Right lobe of liver (tissue), 6 donors: ENCODE results near the gene RCAN1. TPM values are rescaled to one million over a fixed set of nuclear protein-coding genes. Genes with fewer than 3 reads are reported as not detected.
"Not testable (repeated sequence)": the region's sequence is repeated elsewhere in the genome, so short reads cannot be mapped to it uniquely, and the experiment has no call there.

Experiments used
- ATAC-seq, 4 donors: fragments of 200-7000 bp; cut with Tn5 transposase; one replicate each; pipeline ENCODE4 v1.9.1; 2020; ENCODE audit warnings: mild to moderate bottlenecking in 4 of 4, moderate library complexity in 4 of 4
- DNase-seq, 3 donors: peaks; one replicate each; pipeline ENCODE4 v3.0.0-alpha.2; 2020
- H3K27ac ChIP-seq, 3 donors: fragments of 200-600 bp; one replicate each; pipeline ENCODE4 v1.8.0; 2022
- H3K27me3 ChIP-seq, 2 donors: fragments of 200-600 bp; one replicate each; pipeline ENCODE4 v1.8.0; 2022
- H3K36me3 ChIP-seq, 4 donors: fragments of 200-600 bp; sonication (generic) in 1 of 4; one replicate each; pipeline versions ENCODE4 v1.5.1 to v1.8.0; 2017 to 2022; ENCODE audit warnings: control low read depth in 1 of 4
- H3K4me1 ChIP-seq, 4 donors: fragments of 200-600 bp; sonication (generic) in 1 of 4; one replicate each; pipeline versions ENCODE4 v1.5.1 to v1.8.0; 2017 to 2022; ENCODE audit warnings: control low read depth in 1 of 4
- H3K4me3 ChIP-seq, 3 donors: fragments of 200-600 bp; one replicate each; pipeline ENCODE4 v1.8.0; 2022
- H3K9me3 ChIP-seq, 4 donors: fragments of 200-600 bp; sonication (generic) in 1 of 4; one replicate each; pipeline versions ENCODE4 v1.5.1 to v1.8.0; 2017 to 2022; ENCODE audit warnings: control low read depth in 1 of 4
- CTCF ChIP-seq, 4 donors: fragments of 200-600 bp in 3 of 4; fragments of 450-650 bp in 1 of 4; IDR thresholded peaks; one replicate each; pipeline versions ENCODE4 v1.5.1 to v1.8.0; 2016 to 2022; ENCODE audit warnings: antibody characterized with exemption in 4 of 4, mild to moderate bottlenecking in 2 of 4
- POLR2A ChIP-seq: fragments of 450-650 bp; IDR thresholded peaks from one replicate; pipeline ENCODE4 v1.6.1; 2017; ENCODE audit warnings: antibody characterized with exemption, mild to moderate bottlenecking
- WGBS: methylation state at CpG from one replicate; pipeline ENCODE4 v1.1.6; 2018; ENCODE audit warnings: low coverage, low lambda C conversion rate; ENCODE audit not compliant: insufficient coverage; ENCODE audit errors: missing lambda C conversion rate; 5-methylcytosine and 5-hydroxymethylcytosine counted together
- intact Hi-C, 2 donors: fragments of 100-400 bp; cut with DNase I; formaldehyde crosslinking; loops; one replicate each; pipeline versions ENCODE4 v1.11.2 to v1.14.1; 2022
- total RNA-seq, 6 experiments: library from RNA; depleted of rRNA in 2 of 6; stranded (reverse); fragments of >200 nt in 2 of 6; fragmentation: NEBNext Ultra II Directional in 3 of 6; extraction: Animal tissue kit (Norgen Biotek cat#: 25700) in 3 of 6; gene quantifications; one replicate each; pipeline versions ENCODE4 v1.1.0 to v1.2.4, GENCODE V29; 2016 to 2023
- donor health status: DM: no; HTN: yes; CAD: no.
- donor health status: DM: no; HTN: no; CAD: no.
- donor health status: DM: no; HTN: no; CAD: no.
- donor health status: DM: no; HTN: yes; CAD: no.
- donor health status: DM: no; HTN: yes; CAD: no.

The RCAN1 gene
- total RNA-seq, 6 experiments from 2014 or later, result 34.3 to 71.0 (median 55.4) TPM

DNA sequence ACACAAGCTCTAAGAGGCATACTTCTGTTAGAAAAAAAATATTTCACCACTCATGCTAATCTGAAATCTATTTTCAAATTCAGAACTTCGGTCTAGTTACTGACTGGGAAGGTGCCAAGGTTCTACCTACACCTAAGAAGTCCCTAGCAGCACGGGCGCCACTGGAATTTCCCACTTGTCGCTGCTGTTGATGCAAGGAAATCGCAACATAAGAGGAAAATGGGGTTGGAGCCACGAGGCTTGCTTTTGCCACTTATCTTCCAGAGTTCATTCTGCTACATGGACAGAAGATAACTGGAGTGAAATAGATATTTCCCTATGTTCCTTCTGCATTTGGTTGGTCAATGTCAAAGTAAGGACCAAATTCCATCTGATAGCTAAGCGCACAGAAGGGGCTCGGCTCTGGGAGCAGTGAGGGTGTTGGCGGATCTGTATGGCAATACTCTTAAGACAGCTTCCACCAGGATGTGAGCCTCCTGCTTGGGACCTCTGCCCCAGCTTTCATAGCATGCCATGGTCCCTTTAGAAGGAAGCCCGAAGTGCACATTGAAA is 47.2 kb downstream of the RCAN1 start:
- WGBS, result 92% methylated on average over 10 of the region's 10 CpGs
- Histone ChIP-seq H3K9me3 (no peaks in the 10 kb centered on the region), H3K4me1 (peaks cover 0 to 6% (median 0%) of the 10 kb centered on the region in 4 donors), H3K36me3 (no peaks in the 10 kb centered on the region), H3K27me3 (no peaks in the 10 kb centered on the region), H3K27ac (no peak overlapping the region), H3K4me3 (no peak overlapping the region)
- ATAC-seq (no peak), DNase-seq (no peak)
- intact Hi-C loops, result no loop called here
- no peak for TF ChIP-seq CTCF (IDR thresholded peaks at IDR 0.05)
- no peak for TF ChIP-seq POLR2A

- no peaks in the 10 kb centered on the region for H3K27me3 ChIP-seq
- no peaks in the 10 kb centered on the region for H3K9me3 ChIP-seq
- DNase-seq (no peak), ATAC-seq (no peak)
- intact Hi-C loops, result no loop called here
- H3K27ac ChIP-seq, result no peak overlapping the region
- TF ChIP-seq POLR2A (no peak), CTCF (IDR thresholded peaks at IDR 0.05) (no peak)
- H3K4me3 ChIP-seq, result no peak overlapping the region
- no peaks in the 10 kb centered on the region for H3K36me3 ChIP-seq
- 97% methylated on average over 3 of the region's 4 CpGs for WGBS
- no peaks in the 10 kb centered on the region for H3K4me1 ChIP-seq
Observed at GRCh38 chr21:34565238-34565637, 49.7 kb downstream of the RCAN1 start.

DNA sequence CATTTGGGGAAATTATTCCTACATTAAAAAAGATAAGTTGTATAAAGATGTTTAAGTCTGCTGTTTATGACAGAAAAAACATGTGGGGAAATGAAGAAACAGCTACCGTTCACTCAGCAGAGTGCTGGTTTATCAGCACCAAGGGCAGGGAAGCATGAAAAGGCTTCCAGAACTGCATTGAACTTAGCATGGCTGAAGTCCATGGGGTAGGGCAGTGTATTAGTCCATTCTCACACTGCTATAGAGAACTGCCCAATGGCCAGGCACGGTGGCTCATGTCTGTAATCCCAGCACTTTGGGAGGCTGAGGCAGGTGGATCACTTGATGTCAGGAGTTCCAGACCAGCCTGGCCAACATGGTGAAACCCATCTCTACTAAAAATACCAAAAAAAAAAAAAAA is 51.5 kb downstream of the RCAN1 start:
- H3K27me3 ChIP-seq, H3K4me1 ChIP-seq: not testable (repeated sequence)
- 75% methylated on average over 1 of the region's 2 CpGs for WGBS

GRCh38 chr21:34561806-34562205 is 53.1 kb downstream of the RCAN1 start:
- Histone ChIP-seq H3K36me3 (no peaks in the 10 kb centered on the region), H3K4me1 (no peaks in the 10 kb centered on the region), H3K4me3 (no peak overlapping the region), H3K27me3 (no peaks in the 10 kb centered on the region), H3K27ac (no peak overlapping the region), H3K9me3 (no peaks in the 10 kb centered on the region)
- TF ChIP-seq CTCF (IDR thresholded peaks at IDR 0.05) (no peak), POLR2A (no peak)
- intact Hi-C loops, result no loop called here
- 100% methylated on average over 1 of the region's 7 CpGs for WGBS
- DNase-seq, result no peak
- ATAC-seq, result no peak

More for the DNA sequence above, 51.5 kb downstream of the RCAN1 start:
- DNase-seq, intact Hi-C loops, H3K36me3 ChIP-seq, H3K9me3 ChIP-seq, H3K27ac ChIP-seq, ATAC-seq, H3K4me3 ChIP-seq: not testable (repeated sequence)

DNA sequence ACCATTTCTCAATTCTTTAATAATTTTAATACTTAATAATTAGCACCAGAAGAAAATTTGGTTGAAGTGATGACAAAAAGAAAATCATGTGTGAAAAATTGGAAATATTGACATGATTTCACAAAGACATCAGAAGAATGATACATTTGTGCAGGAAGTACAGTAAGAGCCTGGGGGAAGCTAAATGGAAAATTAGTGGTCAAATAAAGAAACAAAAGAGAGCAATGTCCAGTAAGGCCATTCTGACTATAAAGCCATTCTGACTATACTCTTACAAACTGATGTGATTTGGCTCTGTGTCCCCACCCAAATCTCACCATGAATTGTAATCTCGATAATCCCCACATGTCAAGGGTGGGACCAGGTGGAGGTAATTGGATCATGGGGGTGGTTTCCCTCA is 54.3 kb downstream of the RCAN1 start:
- intact Hi-C loops, result no loop called here
- no peak for ATAC-seq
- Histone ChIP-seq H3K36me3 (no peaks in the 10 kb centered on the region), H3K4me1 (no peaks in the 10 kb centered on the region), H3K27ac (no peak overlapping the region), H3K4me3 (no peak overlapping the region), H3K27me3 (no peaks in the 10 kb centered on the region), H3K9me3 (no peaks in the 10 kb centered on the region)
- no peak for DNase-seq
- WGBS, result no CpG with 5 or more reads among the region's 1 CpG
- TF ChIP-seq CTCF (IDR thresholded peaks at IDR 0.05) (no peak), POLR2A (no peak)
